Posterior cingulate gyrus (tissue), 11 donors: ENCODE data around the gene PRMT7.

Experiments
- DNase-seq, 10 donors: peaks; one replicate each; pipeline versions ENCODE4 v3.0.0 to v3.0.0-alpha.2; 2020 to 2021; ENCODE audit warnings: mixed read lengths in 3 of 10
- intact Hi-C: fragments of 100-400 bp; cut with DNase I; formaldehyde crosslinking; loops from one replicate; pipeline ENCODE4 v1.15.1; 2023

Gene PRMT7

GRCh38 chr16:68310774-68311511, at the start of gene PRMT7, which contains the start of gene SLC7A6OS:
TSS of gene PRMT7 (plus strand) at chr16:68311019. CDS start at chr16:68315980, 4,961 bp downstream.
TSS of gene SLC7A6OS (minus strand) at chr16:68310946. CDS start at chr16:68310926, 20 bp downstream.
- intact Hi-C loops: loop anchor here (2.0 to 10.0 kb wide), 3 partner anchors 44 to 226 kb away; partner anchors contain the start of genes NFATC3 and PLA2G15
- peak; percentile 89 to 99 (median 92) for DNase-seq

- DNase-seq: peak in 1 of 10 donors; percentile 29
- intact Hi-C loops: no loop called here
Measured at GRCh38 chr16:68263559-68264127, 47.2 kb upstream of the PRMT7 start.

GRCh38 chr16:68264128-68265077, 46.4 kb upstream of the PRMT7 start, which contains the start of gene SLC7A6:
TSS of gene SLC7A6 (plus strand) at chr16:68264526. CDS start at chr16:68274727, 10,201 bp downstream.
- intact Hi-C loops: loop anchor here (5.0 kb wide), 1 partner anchor 48 kb away; the partner anchor contains the start of genes PRMT7 and SLC7A6OS
- peak; percentile 56 to 96 (median 70) for DNase-seq

GRCh38 chr16:68265078-68265920, 45.5 kb upstream of the PRMT7 start:
- peak in 1 of 10 donors; percentile 24 for DNase-seq
- intact Hi-C loops: loop anchor here (5.0 kb wide), 1 partner anchor 47 kb away; the partner anchor contains the start of genes PRMT7 and SLC7A6OS

- intact Hi-C loops: loop anchor here (5.0 kb wide), 1 partner anchor 44 kb away; the partner anchor contains the start of genes PRMT7 and SLC7A6OS
Measured at GRCh38 chr16:68267612-68268405, 43.0 kb upstream of the PRMT7 start.

GRCh38 chr16:68269793-68270192, 41.0 kb upstream of the PRMT7 start:
- intact Hi-C loops: loop anchor here (5.0 kb wide), 1 partner anchor 43 kb away; the partner anchor contains the start of genes PRMT7 and SLC7A6OS
- DNase-seq: no peak

More at GRCh38 chr16:68267612-68268405, 43.0 kb upstream of the PRMT7 start:
- DNase-seq: no peak

- intact Hi-C loops: no loop called here
- DNase-seq: no peak
Measured at GRCh38 chr16:68270353-68270752, 40.5 kb upstream of the PRMT7 start.

- intact Hi-C loops: no loop called here
- DNase-seq: peak in 1 of 10 donors; percentile 17
Measured at GRCh38 chr16:68272507-68273209, 38.2 kb upstream of the PRMT7 start.

GRCh38 chr16:68273459-68273858, 37.4 kb upstream of the PRMT7 start:
- intact Hi-C loops: no loop called here

GRCh38 chr16:68273896-68274295, 36.9 kb upstream of the PRMT7 start:
- intact Hi-C loops: no loop called here
- DNase-seq: peak in 1 of 10 donors; percentile 30

More at GRCh38 chr16:68273459-68273858, 37.4 kb upstream of the PRMT7 start:
- peak in 1 of 10 donors; percentile 30 for DNase-seq

GRCh38 chr16:68274441-68274840, 36.4 kb upstream of the PRMT7 start:
- no peak for DNase-seq
- intact Hi-C loops: no loop called here

- intact Hi-C loops: no loop called here
- DNase-seq: peak in 1 of 10 donors; percentile 6
Measured at GRCh38 chr16:68275611-68276191, 35.1 kb upstream of the PRMT7 start.

- no peak for DNase-seq
Measured at GRCh38 chr16:68276223-68276622, 34.6 kb upstream of the PRMT7 start.

GRCh38 chr16:68279726-68280558, 30.9 kb upstream of the PRMT7 start:
- intact Hi-C loops: no loop called here
- peak in 1 of 10 donors; percentile 29 for DNase-seq

More at GRCh38 chr16:68276223-68276622, 34.6 kb upstream of the PRMT7 start:
- intact Hi-C loops: no loop called here

GRCh38 chr16:68281368-68282063, 29.3 kb upstream of the PRMT7 start:
- DNase-seq: peak in 1 of 10 donors; percentile 28
- intact Hi-C loops: no loop called here

- intact Hi-C loops: no loop called here
Measured at GRCh38 chr16:68282064-68282452, 28.8 kb upstream of the PRMT7 start.

More at GRCh38 chr16:68282064-68282452, 28.8 kb upstream of the PRMT7 start:
- DNase-seq: no peak
